ENCODE measurements around the gene TSSK3.

DNA sequence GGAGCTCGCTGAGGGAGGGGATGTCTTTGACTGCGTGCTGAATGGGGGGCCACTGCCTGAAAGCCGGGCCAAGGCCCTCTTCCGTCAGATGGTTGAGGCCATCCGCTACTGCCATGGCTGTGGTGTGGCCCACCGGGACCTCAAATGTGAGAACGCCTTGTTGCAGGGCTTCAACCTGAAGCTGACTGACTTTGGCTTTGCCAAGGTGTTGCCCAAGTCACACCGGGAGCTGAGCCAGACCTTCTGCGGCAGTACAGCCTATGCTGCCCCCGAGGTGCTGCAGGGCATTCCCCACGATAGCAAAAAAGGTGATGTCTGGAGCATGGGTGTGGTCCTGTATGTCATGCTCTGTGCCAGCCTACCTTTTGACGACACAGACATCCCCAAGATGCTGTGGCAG lies 1.4 kb downstream of the TSSK3 start:
- TF ChIP-seq, protein P1, sequence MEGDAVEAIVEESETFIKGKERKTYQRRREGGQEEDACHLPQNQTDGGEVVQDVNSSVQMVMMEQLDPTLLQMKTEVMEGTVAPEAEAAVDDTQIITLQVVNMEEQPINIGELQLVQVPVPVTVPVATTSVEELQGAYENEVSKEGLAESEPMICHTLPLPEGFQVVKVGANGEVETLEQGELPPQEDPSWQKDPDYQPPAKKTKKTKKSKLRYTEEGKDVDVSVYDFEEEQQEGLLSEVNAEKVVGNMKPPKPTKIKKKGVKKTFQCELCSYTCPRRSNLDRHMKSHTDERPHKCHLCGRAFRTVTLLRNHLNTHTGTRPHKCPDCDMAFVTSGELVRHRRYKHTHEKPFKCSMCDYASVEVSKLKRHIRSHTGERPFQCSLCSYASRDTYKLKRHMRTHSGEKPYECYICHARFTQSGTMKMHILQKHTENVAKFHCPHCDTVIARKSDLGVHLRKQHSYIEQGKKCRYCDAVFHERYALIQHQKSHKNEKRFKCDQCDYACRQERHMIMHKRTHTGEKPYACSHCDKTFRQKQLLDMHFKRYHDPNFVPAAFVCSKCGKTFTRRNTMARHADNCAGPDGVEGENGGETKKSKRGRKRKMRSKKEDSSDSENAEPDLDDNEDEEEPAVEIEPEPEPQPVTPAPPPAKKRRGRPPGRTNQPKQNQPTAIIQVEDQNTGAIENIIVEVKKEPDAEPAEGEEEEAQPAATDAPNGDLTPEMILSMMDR (IDR thresholded peaks at IDR 0.05; ENCODE audit: low read depth, low read length): no peak
- no peak for TF ChIP-seq EZH2phosphoT487 (IDR thresholded peaks at IDR 0.05; ENCODE audit: low read depth)
